A673 (cell line): Measurements from ENCODE around the gene LRRC27.

ENCODE experiments used
- CTCF ChIP-seq: fragments of 300-800, 200-600 bp; sonication (generic); conservative IDR thresholded peaks from 2 replicates; pipeline ENCODE4 v1.5.1; 2017; ENCODE audit warnings: low read depth, mild to moderate bottlenecking, antibody characterized with exemption, low read length, moderate library complexity, mixed read lengths
- EZH2 ChIP-seq: fragments of 200-600 bp; sonication (generic); IDR thresholded peaks from 2 replicates; pipeline ENCODE4 v1.6.1; 2017; ENCODE audit warnings: borderline replicate concordance, low read depth, mild to moderate bottlenecking, mixed read lengths, antibody characterized with exemption, low read length; ENCODE audit not compliant: poor library complexity, severe bottlenecking

GRCh38 chr10:132309879-132310591 lies 22.0 kb upstream of the LRRC27 start:
- TF ChIP-seq CTCF = no peak
- no peak for TF ChIP-seq EZH2
